CD4-positive, alpha-beta T cell treated with Interleukin-1 beta for 1 hour (primary cell): ENCODE data around the gene ARAF.
"Not testable (repeated sequence)": the region's sequence is repeated elsewhere in the genome, so short reads cannot be mapped to it uniquely, and the experiment has no call there.

Source experiments
- DNase-seq, 2 donors: peaks; one replicate each; pipeline ENCODE4 v3.0.0-alpha.2; 2020 to 2022

The ARAF gene

DNA sequence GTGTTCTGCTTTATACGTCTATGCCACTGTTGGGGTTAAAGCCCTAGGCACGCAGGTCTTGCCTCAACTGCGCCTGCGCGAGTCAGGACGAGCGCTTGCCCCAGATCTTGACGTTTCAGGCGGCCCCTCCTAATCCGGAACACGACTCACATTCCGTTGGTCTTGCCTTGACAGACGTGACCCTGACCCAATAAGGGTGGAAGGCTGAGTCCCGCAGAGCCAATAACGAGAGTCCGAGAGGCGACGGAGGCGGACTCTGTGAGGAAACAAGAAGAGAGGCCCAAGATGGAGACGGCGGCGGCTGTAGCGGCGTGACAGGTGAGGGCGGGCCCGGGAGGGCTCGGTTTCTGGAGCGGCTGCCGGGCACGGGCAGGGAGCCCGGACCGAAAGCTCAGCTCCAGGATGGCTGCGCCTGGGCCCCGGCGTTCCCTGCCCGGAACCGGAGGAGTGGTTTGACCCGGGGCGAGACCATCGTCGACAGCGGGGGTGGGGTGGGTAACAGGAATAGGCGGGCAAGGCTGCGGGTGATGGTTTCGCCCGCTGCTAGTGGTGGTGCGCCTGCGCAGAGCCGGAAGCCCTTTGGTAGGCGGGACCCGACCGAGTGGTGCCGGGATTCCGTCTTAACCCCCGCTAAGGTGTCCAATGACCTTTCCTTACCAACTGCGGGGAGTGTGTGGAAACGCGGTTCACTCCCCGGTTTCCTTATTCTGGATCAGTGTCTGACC lies at the start of gene ARAF:
Gene ARAF (plus strand): TSS at position 272 of the 725 bp plus-strand sequence. CDS start 1,763 bp downstream, outside the sequence.
- DNase-seq: peak; percentile 98

DNA sequence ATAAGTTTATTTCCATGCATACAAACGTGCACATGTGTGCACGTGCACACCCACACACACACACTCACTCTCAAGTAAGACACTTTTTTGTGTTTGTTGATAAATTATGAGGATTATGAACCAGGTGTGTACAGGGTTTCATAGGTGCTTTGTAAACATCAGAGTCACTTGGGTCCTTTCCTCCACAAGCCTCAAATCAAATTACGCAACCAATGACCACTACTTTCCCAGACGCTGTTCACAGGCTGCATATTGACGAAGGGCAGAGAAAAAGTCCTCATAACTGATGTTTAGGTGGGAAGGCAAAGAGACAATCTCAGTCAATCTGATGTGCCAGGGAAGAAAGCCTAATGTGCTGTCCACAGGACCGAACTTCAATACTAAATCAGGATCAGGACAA lies 48.6 kb upstream of the ARAF start:
- DNase-seq: not testable (repeated sequence)

DNA sequence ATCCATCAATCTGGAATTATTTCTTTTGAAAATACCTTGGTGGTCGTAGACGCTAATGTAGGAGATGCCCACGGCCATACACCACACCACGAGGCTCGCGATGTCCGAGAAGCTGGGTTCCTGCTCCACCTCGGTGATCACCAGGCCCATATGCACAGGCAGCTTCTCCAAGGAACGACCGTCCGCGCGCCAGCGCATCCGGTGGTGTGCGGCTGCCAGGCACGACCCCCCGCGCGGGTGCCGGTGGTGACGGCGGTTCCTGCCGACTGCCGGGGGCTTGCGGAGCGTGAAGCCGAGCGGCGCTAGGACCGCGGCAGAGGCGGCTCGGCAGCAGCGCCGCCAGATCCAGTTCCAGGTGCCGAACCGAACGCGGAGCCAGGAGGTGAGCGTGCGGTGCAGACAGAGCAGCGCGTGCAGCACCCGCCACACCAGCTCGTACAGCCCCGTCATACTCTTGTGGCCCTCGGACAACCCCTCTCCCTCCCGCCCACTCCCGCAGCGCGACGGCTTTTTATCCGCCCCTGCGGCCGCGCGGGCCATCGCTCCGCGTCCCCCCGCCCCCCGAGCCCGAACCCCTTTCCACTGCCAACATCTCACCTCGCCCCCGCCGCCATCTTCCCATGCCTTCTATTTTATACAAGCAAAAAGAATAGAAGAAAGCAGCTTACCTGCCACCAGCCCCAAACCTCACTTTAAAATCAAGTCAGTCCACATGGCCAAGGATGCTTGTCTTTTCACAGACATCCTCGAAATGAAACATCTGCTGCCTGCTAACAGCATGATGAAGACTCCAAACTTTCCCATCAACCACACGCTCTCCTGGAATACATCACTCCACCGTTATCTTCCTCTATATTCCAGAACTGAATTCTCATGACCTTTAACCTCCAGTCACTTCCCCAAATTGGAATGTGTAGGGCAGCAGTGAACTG lies 47.7 kb upstream of the ARAF start:
- DNase-seq: not testable (repeated sequence)

DNA sequence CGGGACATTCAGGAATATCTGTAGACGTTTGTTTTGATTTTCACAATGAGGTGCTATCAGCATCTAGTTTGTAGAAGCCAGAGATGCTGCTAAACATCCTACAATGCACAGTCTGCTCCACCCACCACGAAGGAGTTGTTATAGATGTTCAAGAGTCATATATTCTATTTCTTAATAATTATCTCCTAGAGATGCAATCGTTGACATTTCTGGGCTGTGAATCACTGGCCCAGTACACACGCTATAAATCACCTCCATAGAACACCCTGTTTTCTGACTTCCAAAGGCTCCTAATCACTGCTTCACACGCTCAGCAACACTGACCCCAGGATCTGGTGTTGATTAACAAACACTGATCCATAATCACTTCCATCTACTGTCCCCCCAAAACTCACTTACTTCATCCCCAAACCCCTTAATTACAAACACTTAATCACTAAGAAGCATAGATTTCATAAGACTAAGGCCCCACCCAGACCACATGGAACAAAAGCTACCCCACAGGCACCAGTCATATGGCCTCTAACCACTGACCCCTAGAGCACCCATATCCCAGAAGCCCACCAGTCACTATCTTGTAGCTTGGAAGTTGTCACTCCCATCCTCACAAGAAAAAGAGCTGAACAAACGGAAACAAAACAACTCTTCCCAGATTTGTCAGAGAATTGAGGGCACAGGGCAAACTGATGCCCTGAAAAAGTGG lies 46.3 kb upstream of the ARAF start:
- no peak for DNase-seq

DNA sequence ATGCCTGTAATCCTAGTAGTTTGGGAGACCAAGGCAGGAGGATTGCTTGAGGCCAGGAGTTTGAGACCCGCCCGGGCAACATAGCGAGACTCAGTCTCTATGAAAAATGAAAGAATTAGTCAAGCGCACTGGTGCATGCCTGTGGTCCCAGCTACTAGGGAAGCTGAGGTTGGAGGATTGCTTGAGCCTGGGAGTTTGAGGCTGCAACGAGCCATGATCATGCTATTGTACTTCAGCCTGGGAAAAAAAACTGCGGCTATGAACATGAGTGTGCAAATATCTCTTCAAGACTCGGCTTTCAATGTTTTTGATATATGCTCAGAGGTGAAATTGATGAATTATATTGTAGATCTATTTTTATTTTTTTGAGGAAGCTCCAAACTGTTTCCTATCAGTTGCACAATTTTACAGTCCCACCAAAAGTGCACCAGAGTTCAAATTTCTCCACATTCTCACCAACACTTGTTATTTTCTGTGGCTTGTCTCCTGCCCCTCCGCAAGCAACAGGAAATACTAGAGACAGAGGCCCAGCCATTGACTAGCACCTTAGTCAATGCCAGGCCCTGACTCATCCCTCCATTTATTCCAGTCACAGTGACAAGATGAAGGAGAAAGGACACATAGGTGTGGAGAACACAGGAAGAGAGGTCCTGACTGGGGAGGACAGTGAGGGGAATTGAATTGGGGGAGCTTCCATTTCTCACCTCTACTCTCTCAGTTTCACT lies 44.9 kb upstream of the ARAF start:
- DNase-seq: no peak

DNA sequence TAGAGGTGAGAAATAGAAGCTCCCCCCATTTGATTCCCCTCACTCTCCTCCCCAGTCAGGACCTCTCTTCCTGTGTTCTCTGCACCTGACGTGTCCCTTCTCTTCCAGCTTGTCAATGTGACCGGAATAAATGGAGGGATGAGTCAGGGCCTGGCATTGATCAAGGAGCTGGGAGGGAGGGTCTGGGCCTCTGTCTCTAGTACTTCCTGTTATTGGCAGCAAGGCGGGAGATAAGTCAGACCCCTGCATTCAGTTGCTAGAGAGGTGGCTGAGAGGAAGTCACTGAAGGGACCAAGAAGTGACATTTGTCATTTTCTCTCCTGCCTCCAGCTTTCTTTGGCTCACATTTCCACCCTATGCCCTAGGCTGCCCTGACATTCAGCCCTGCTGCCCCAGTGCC lies 42.9 kb upstream of the ARAF start:
- DNase-seq: no peak

DNA sequence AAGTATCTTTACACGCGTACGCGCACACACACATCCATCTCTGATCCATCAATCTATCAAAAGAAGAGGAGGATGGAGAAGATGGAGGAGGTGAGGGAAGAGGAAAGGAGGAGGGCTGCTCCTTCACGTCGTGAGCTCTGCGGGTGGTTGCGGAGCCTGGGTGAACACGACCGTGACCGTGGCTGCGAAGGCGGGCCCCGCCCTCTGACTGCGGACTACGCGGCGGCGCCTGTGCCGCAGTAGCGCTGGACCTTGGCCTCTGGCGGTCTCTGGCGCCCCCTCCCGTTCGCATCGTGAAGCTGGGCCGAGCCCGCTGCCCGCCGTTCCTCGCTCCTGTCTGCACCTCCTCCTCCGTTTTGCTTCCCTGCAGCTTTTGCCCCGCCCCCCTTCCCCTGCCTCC lies 37.7 kb upstream of the ARAF start:
- DNase-seq: peak; percentile 82 to 83

DNA sequence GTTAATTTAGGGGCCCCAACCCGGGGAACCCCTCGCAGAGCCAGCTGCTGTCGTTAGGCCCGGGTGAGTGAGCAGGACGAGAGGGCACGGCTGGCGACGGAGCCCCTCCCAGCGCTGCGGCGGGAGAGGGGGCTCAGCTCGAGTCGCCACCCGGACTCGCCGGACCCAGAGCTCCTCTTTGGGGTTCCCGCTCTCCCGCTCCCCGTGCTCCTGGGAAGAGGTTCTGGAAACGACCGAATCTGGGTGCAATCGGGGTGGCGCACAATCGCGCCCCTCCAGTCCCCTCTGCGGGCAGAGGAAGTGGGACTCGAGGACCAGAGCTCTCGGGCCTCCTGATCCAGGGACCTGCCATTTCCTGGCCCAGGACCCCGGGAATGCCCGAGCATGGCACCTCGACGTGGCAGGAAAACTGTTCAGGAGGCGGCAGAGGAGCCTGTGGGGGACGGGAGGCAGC lies 37.3 kb upstream of the ARAF start:
- no peak for DNase-seq

DNA sequence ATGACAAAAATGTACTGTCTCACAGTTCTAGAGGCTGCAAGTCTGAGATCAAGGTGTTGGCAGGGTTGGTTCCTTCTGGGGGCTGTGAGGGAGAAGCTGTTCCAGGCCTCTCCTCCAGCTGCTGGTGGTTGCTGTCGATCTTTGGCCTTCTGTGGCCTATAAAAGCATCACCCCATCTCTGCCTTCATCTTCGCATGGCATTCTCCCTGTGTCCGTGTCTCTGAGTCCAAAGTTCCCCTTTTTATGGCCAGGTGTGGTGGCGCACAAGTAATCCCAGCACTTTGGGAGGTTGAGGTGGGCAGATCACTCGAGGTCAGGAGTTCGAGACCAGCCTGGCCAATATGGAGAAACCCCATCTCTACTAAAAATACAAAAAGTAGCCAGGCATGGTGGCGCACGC lies 31.5 kb upstream of the ARAF start:
- no peak for DNase-seq

DNA sequence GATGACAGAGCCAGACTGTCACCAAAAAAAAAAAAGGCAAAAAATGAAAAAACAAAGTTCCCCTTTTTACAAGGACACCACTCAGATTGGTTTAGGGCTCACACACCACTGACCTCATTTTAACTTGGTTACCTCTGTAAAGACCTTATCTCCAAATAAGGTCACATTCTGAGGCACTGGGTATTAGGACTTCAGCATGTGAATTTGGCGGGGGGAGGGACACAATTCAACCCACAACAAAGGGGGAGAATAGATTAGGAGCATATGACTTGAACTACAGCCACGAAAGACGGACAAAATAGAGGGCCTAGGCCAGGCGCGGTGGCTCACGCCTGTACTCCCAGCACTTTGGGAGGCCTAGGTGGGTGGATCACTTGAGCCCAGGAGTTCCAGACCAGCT lies 31.0 kb upstream of the ARAF start:
- DNase-seq: no peak

DNA sequence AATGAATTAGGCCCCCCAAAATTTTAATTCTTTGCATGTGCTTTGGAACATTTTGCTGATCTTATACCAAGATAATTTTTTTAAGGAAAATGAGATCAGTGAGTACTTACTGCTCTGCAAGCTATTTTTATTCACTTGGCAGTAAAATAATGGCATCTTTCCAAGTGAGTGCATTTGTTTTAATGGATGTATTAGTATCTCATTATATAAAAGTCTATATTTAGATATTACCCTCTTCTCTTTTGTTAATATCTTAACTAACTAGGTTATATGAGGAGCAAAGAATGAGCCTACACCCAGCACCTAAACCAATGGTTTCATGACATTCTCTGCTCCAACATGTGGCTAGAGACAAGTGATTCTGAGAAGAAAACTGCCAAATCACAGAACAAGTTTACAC lies 21.1 kb upstream of the ARAF start:
- no peak for DNase-seq

DNA sequence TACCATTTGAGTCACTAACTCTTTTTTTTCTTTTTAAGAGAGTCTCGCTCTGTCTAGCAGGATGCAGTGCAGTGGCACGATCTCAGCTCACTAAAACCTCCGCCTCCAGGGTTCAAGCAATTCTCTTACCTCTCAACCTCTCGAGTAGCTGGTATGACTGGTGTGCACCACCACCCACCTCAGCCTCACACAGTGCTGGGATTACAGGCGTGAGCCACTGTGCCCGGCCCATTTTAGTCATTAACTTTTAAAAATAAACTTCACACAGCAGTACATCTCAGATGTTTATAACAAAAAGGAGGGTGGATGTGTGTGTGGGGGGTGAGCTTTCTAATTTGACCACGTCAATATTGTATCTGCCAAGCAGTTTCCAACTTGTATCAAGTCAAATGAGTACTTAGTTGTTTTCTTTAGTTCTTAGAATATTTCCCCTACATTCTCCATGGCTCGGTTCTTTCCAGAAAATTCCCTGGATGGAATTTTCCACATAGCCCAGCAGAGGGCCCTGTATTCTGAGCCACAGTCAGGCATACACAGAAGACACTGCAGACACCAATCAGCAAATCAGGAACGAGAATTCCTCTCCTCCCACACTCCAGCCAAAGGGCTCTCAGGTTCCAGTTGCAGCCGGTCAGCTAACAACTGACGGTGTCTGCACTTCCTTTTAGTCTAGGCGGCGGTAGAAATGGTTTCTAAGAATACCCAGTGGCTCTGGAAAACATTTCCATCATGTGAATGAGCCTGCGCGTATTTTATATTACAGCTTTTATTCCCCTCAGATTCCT lies 20.1 kb upstream of the ARAF start:
- DNase-seq: peak in 1 of 2 donors; percentile 25

DNA sequence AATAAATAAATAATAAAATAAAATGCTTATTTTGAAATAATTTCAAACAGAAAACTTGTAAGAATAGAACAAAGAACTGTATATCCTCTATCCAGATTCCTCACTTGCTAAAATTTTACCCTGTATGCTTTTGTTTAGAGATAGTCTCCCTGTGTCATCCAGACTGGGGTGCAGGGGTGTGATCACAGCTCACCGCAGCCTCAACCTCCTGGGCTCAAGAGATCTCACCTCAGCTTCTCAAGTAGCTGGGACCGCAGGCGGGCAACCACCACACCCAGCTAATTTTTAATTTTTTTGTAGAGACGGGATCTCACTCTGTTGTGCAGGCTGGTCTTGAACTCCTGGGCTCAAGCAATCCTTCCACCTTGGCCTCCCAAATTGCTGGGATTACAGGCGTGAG lies 17.5 kb upstream of the ARAF start:
- DNase-seq: no peak

DNA sequence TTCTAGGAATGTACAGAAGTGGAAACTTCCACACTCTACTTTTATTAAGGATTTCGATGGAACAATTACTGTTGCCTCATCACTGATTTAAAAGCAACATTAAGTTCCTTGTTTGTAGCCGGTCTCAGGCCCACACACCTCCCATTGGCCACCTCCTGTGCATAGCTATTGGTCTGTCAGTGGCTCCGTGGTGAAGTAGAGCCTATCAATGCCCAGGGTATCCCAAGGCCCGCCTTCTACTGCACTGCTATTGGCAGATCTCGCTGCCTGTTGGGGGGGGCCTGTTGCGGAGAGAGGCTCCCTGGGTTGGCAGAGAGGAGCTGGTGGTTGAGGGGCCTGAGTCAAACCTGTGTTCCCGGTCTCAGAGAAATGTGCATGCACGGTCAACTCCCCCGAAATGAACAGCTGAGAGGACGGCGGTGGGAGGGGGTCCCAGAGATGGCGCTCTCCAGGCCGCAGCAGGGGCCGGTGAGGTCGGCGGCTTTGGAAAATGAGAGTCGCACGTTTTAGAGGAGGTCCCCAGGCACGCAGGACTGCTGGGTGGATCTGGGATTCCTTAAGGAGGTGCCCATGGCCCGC lies 4.9 kb upstream of the ARAF start:
- DNase-seq: peak; percentile 88 to 90

DNA sequence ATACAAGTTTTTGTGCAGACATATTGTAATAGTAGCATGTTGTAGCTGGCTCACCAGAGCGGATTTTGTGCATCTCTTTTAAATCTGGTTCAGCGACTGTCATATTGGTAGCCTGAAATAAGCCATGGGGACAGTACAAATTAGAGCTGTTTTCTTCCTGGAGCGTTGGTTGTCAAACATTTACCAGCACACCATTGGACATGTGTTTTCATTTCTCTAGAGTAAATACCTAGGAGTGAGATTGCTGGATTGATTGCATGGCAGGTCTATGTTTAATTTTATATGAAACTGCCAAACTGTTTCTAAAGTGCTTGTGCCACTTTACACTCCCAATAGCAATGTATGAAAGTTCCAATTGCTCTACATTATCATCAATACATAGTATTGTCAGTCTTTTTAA lies 2.6 kb upstream of the ARAF start:
- DNase-seq: no peak

DNA sequence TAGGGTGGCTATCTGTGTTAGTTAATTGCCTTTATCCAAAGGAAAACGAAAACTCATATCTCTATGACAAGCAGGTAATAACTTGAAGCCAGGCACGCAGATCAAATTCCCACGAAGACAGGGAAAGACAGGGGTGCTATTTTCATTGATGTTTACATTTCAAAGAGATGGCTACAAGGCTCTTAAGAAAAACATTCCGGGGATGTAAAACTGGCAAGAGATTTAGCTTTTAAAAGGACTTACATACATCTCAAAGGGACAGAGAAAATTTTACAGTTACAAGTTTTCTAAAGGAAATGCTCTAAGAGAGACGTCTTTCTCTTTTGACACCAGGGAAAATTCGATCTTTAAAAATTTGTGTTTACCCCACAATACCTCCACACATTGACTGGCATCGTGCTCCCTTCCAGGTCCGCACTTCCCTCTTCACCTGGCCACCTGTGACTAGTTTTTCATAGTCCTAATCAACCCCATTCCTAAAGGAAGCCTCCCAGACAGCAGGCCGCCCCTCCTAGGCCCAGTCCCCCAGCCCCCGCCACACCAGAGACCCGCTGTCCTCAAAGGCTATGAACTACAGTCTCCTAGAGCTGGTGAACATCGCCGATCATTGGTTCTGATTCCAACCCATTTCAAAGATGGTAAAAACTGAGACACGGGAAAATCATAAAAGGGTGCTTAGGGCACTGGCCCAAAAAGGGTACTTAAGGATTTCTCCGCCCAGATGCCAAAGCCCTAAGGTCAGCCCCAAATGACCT lies 649 bp upstream of the ARAF start:
- no peak for DNase-seq

DNA sequence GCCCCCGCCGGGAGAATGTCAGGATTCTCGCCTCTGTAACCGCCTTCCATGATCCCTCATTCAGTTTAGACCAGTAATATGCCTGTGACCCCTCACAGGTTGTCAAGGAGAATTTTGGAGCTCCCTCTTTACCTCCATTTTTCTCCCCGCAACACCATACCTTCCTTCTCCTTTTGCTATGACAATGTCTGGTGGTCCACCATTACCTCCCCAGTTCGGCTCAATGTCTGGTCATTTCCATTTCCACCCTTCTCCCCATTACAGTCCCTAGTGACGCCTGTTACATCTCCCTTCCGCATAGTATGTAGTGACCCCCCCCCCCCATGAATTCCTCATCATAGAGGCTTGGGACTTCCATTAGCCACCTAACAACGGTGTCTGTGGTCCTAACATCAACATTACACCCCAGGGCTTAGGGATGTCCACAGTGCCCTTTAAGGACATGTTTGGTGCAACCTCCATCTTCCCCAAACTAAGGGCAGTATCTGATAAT lies 700 bp downstream of the ARAF start:
- DNase-seq: no peak

DNA sequence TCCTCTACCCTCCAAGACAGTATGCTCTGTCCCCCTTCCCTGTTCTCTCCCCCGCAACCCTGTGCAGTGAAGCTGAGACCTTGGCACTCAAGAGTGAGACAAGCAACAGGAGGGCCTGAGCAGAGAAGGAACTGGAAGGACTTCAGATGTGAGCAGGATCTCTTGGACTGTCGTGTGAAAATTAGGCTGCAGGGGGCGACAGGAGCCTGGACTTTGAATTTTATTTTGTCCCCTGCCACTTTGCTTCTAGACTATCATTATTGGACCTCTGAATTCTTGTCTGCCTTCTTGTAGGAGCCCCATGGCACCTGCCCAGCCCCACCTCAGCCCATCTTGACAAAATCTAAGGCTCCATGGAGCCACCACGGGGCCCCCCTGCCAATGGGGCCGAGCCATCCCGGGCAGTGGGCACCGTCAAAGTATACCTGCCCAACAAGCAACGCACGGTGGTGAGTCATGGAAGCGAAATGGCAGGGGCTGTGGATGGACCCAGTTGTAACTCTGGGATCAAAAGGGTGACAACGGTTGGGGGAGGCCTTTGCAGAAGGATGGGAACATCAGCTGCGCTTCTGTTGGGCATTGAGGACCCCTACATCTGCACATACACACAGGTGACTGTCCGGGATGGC lies 1.7 kb downstream of the ARAF start:
- peak; percentile 32 to 39 for DNase-seq

DNA sequence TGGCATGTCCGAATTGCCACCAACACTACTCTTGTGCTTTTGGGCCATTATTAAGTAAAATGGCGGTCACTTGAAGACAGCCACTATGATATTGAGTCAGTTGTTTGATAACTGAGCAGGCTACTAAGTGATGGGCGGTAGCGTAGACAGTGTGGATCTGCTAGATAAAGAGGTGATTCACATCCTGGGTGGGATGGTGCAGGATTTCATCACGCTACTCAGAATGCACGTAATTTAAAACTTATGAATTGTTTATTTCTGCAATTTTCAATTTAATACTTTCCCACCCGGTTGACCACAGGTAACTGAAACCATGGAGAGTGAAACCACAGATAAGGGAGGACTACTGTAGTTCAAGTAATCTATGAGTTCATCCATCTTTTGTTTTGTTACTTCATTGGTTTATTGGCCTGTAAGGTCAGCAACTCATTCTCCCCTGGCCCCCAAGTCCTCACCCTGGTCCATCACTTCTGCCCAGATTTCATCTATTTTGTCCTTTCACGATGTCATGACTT lies 2.9 kb downstream of the ARAF start:
- DNase-seq: no peak
